Measurements from ENCODE around the gene TRPM4. TPM values are rescaled to one million over a fixed set of nuclear protein-coding genes. Genes with fewer than 3 reads are reported as not detected.
"Not testable (repeated sequence)": the region's sequence is repeated elsewhere in the genome, so short reads cannot be mapped to it uniquely, and the experiment has no call there.

TRPM4 gene
- total RNA-seq, 1 donor from 2014 or later, result 3.1 TPM

DNA sequence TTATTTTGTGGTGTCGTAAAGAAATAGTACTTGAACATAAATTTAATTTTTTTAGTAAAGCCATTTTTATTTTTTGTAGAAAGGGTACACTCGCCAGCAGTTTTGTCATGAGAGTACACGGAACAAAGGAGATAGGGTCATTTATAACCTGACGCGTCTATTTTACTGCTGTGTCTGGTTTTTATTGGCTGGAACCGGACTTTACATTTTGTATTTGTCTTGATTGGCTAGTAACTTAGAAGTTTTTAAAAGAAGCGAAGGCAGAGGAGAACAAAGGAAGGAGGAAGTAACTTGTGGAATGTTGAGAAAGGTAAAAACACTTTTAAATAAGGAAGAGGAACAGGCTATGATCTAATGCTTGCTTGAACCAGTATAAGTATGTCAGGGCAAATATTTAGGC lies 43.5 kb downstream of the TRPM4 start:
- Histone ChIP-seq H3K4me2 (no peak overlapping the region), H3K9me3 (ENCODE audit: low read depth) (no peaks in the 10 kb centered on the region), H3K4me1 (no peaks in the 10 kb centered on the region), H2AFZ (replicated peaks) (no peak overlapping the region), H3K79me2 (ENCODE audit: low read depth) (no peaks in the 10 kb centered on the region), H3K27me3 (no peaks in the 10 kb centered on the region), H3K9ac (no peak overlapping the region), H3K36me3 (no peaks in the 10 kb centered on the region), H3F3A (ENCODE audit: low read depth) (peaks cover 8% of the 10 kb centered on the region), H4K20me1 (ENCODE audit: low read depth) (no peaks in the 10 kb centered on the region), H3K4me3 (no peak overlapping the region), H3K27ac (no peak overlapping the region)
- Mint-ChIP-seq H3K4me1 (no peaks in the 10 kb centered on the region), H3K27me3 (ENCODE audit: insufficient read depth, low read depth) (peaks cover 2% of the 10 kb centered on the region), H3K27ac (no peak overlapping the region), H3K9me3 (no peaks in the 10 kb centered on the region), H3K4me3 (no peak overlapping the region), H3K36me3 (peaks cover 12% of the 10 kb centered on the region)
- no peak for TF ChIP-seq EZH2phosphoT487 (IDR thresholded peaks at IDR 0.05)
- TF ChIP-seq, protein P1, sequence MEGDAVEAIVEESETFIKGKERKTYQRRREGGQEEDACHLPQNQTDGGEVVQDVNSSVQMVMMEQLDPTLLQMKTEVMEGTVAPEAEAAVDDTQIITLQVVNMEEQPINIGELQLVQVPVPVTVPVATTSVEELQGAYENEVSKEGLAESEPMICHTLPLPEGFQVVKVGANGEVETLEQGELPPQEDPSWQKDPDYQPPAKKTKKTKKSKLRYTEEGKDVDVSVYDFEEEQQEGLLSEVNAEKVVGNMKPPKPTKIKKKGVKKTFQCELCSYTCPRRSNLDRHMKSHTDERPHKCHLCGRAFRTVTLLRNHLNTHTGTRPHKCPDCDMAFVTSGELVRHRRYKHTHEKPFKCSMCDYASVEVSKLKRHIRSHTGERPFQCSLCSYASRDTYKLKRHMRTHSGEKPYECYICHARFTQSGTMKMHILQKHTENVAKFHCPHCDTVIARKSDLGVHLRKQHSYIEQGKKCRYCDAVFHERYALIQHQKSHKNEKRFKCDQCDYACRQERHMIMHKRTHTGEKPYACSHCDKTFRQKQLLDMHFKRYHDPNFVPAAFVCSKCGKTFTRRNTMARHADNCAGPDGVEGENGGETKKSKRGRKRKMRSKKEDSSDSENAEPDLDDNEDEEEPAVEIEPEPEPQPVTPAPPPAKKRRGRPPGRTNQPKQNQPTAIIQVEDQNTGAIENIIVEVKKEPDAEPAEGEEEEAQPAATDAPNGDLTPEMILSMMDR (IDR thresholded peaks at IDR 0.05), result no peak
- no peak for TF ChIP-seq EZH2 (IDR thresholded peaks at IDR 0.05)
- no peak for DNase-seq (ENCODE audit: low spot score)

DNA sequence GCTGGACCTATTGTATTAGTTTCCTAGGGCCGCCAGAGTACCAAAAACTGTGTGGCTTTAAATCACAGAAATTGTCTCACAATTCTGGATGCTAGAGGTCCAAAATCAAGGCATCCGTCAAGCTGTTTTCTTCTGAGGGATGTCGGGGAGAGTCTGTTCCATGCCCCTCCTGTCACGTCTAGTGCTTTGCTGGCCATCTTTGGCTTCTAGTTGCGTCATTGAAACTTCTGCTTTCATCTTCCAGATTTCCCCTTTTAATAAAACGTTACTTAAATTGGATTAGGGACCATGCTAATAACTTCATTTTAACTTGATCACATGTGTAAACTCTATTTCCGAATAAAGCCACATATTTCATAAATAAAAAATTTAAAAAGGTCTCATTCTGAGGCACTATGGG lies 47.5 kb downstream of the TRPM4 start:
- no peaks in the 10 kb centered on the region for H3K4me1 ChIP-seq
- no peak overlapping the region for H3K4me2 ChIP-seq
- TF ChIP-seq EZH2 (IDR thresholded peaks at IDR 0.05) (no peak), EZH2phosphoT487 (IDR thresholded peaks at IDR 0.05) (no peak)
- TF ChIP-seq, protein P1 (IDR thresholded peaks at IDR 0.05), result no peak
- Mint-ChIP-seq H3K4me1 (peaks cover 14% of the 10 kb centered on the region), H3K27ac (no peak overlapping the region), H3K4me3 (no peak overlapping the region), H3K9me3 (no peaks in the 10 kb centered on the region), H3K27me3 (ENCODE audit: insufficient read depth, low read depth) (peaks cover 8% of the 10 kb centered on the region), H3K36me3 (peaks cover 12% of the 10 kb centered on the region)
- no peak overlapping the region for H3K27ac ChIP-seq
- no peaks in the 10 kb centered on the region for H3K79me2 ChIP-seq (ENCODE audit: low read depth)
- H3K36me3 ChIP-seq, result no peaks in the 10 kb centered on the region
- no peaks in the 10 kb centered on the region for H3K27me3 ChIP-seq
- no peak overlapping the region for H2AFZ ChIP-seq (replicated peaks)
- peaks cover 2% of the 10 kb centered on the region for H4K20me1 ChIP-seq (ENCODE audit: low read depth)
- no peak overlapping the region for H3K9ac ChIP-seq
- H3K9me3 ChIP-seq (ENCODE audit: low read depth), result no peaks in the 10 kb centered on the region
- H3K4me3 ChIP-seq, result no peak overlapping the region
- DNase-seq (ENCODE audit: low spot score), result no peak
- peaks cover 14% of the 10 kb centered on the region for H3F3A ChIP-seq (ENCODE audit: low read depth)

DNA sequence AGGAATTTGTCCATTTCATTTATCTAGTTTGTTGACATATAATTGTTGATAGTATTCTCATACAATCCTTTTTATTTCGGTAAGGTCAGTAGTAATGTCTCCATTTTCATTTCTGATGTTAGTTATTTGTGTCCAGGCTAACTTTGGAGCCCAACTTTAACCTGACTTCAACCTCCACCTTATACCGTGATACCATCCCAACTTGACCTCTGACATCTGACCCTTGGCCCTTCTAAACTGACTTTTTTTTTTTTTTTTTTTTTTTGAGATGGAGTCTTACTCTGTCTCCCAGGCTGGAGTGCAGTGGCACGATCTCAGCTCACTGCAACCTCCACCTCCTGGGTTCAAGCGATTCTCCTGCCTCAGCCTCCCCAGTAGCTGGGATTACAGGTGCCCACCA lies 51.9 kb downstream of the TRPM4 start:
- peaks cover 23% of the 10 kb centered on the region for H3F3A ChIP-seq (ENCODE audit: low read depth)
- H3K27me3 Mint-ChIP-seq (ENCODE audit: insufficient read depth, low read depth); H3K36me3 Mint-ChIP-seq; H3K4me3 Mint-ChIP-seq; H3K36me3 ChIP-seq; H3K9me3 Mint-ChIP-seq; H3K27me3 ChIP-seq; H3K4me2 ChIP-seq; H3K27ac Mint-ChIP-seq; H2AFZ ChIP-seq (replicated peaks); H3K9ac ChIP-seq; H3K4me1 ChIP-seq; H3K27ac ChIP-seq; H3K79me2 ChIP-seq (ENCODE audit: low read depth); H3K4me3 ChIP-seq; DNase-seq (ENCODE audit: low spot score); H4K20me1 ChIP-seq (ENCODE audit: low read depth); H3K9me3 ChIP-seq (ENCODE audit: low read depth): not testable (repeated sequence)
- H3K4me1 Mint-ChIP-seq, result peaks cover 25% of the 10 kb centered on the region

DNA sequence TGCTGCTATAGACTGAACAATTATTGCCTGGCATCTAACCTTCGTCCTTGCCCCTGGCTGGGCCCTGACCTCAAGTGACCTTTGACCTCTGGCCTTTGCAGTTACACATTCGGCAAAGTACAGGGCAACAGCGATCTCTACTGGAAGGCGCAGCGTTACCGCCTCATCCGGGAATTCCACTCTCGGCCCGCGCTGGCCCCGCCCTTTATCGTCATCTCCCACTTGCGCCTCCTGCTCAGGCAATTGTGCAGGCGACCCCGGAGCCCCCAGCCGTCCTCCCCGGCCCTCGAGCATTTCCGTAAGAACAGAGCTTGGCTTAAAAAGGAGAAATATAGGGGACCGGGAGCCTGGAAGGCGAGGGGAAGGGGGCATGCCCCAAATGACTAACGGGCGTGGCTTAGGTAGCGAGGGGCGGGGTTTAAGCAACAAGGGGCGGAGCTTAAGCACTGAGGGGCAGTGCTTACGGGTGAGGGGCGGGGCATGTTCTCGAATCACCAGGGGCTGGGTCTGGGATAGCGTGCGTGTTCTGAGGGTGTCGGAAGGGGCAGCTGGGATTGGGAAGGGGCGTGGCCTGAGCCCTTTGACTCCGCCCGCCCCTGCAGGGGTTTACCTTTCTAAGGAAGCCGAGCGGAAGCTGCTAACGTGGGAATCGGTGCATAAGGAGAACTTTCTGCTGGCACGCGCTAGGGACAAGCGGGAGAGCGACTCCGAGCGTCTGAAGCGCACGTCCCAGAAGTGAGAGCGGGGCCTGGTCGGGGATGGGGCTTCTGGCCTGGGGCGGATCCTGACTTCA lies 52.7 kb downstream of the TRPM4 start:
- H3K4me2 ChIP-seq, result peak overlapping the region; percentile 68
- H3K4me3 Mint-ChIP-seq, result peak overlapping the region; percentile 80
- peak overlapping the region; percentile 53 for H3K27ac ChIP-seq
- H3K36me3 Mint-ChIP-seq, result no peaks in the 10 kb centered on the region
- peak; percentile 94 for DNase-seq (ENCODE audit: low spot score)
- H3K4me1 ChIP-seq, result peaks cover 4% of the 10 kb centered on the region
- no peaks in the 10 kb centered on the region for H3K27me3 ChIP-seq
- H3K9me3 ChIP-seq (ENCODE audit: low read depth), result no peaks in the 10 kb centered on the region
- H3K36me3 ChIP-seq, result no peaks in the 10 kb centered on the region
- peak overlapping the region; percentile 44 for H3K4me3 ChIP-seq
- peaks cover 7% of the 10 kb centered on the region for H3K27me3 Mint-ChIP-seq (ENCODE audit: insufficient read depth, low read depth)
- H4K20me1 ChIP-seq (ENCODE audit: low read depth), result peaks cover 2% of the 10 kb centered on the region
- no peaks in the 10 kb centered on the region for H3K9me3 Mint-ChIP-seq
- H3K9ac ChIP-seq, result no peak overlapping the region
- TF ChIP-seq, protein P1 (IDR thresholded peaks at IDR 0.05), result peak; percentile 60
- no peak for TF ChIP-seq EZH2 (IDR thresholded peaks at IDR 0.05)
- peaks cover 23% of the 10 kb centered on the region for H3F3A ChIP-seq (ENCODE audit: low read depth)
- H3K27ac Mint-ChIP-seq, result no peak overlapping the region
- no peak overlapping the region for H2AFZ ChIP-seq (replicated peaks)
- H3K4me1 Mint-ChIP-seq, result peaks cover 25% of the 10 kb centered on the region
- H3K79me2 ChIP-seq (ENCODE audit: low read depth), result no peaks in the 10 kb centered on the region
